GM12864 (cell line): ENCODE data around the gene SLC2A5.
A peak's percentile ranks its signal among the peaks of the same experiment; 100 is the strongest.

Experiments used
- DNase-seq: peaks from one replicate; pipeline ENCODE4 v3.0.0-alpha.2; 2011; ENCODE audit warnings: low read depth
- H3K4me3 ChIP-seq: 2 replicates; pipeline ENCODE4 v1.5.1; 2011; ENCODE audit warnings: mild to moderate bottlenecking, low read depth, low read length, control low read depth
- TF ChIP-seq, protein P1 (sequence below): IDR thresholded peaks from 2 replicates; pipeline ENCODE4 v1.5.1; 2011; ENCODE audit warnings: low read depth, mild to moderate bottlenecking, moderate library complexity, low read length, control low read depth, inconsistent platforms; ENCODE audit errors: missing control alignments

The SLC2A5 gene, protein sequence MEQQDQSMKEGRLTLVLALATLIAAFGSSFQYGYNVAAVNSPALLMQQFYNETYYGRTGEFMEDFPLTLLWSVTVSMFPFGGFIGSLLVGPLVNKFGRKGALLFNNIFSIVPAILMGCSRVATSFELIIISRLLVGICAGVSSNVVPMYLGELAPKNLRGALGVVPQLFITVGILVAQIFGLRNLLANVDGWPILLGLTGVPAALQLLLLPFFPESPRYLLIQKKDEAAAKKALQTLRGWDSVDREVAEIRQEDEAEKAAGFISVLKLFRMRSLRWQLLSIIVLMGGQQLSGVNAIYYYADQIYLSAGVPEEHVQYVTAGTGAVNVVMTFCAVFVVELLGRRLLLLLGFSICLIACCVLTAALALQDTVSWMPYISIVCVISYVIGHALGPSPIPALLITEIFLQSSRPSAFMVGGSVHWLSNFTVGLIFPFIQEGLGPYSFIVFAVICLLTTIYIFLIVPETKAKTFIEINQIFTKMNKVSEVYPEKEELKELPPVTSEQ

DNA sequence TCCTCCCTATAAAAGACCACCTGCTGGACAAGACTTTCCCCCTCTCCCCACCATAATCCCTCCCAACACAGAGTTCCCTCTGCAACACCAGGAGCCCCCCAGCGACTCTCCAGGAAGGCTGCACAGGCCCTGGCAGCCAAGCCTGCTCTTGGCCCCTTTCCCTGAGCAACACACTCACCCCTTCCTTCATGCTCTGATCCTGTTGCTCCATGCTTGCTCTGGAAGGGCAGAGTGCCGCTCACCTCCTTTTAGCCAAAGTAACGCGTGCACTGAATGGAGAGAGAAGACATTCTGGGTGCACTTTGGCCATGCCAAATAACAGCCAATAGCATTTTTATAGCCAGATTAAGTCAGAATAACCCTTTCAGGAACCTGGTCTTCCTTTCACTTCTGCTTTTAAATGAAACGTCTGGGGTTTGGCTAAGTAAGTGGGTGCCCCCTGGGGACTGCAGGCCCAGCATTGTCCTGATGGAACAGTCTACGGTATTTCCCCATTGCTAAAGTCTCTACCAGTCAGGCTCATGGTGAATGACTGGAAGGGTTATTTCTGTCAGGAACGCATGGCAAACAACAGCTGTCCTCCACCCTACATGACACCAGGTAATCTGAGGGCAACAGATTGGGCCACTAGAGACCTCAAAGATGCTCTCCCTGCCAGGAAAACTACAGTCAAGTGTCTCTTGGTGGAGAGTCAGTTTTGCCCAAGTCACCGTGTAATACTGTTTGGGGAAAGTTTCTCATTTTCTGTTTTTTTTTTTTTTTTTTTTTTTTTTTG lies at the start of gene SLC2A5:
SLC2A5 (minus strand) TSS at position 310 of the 775 bp plus-strand sequence; CDS start at position 211, 99 bp downstream.
- TF ChIP-seq, protein P1, sequence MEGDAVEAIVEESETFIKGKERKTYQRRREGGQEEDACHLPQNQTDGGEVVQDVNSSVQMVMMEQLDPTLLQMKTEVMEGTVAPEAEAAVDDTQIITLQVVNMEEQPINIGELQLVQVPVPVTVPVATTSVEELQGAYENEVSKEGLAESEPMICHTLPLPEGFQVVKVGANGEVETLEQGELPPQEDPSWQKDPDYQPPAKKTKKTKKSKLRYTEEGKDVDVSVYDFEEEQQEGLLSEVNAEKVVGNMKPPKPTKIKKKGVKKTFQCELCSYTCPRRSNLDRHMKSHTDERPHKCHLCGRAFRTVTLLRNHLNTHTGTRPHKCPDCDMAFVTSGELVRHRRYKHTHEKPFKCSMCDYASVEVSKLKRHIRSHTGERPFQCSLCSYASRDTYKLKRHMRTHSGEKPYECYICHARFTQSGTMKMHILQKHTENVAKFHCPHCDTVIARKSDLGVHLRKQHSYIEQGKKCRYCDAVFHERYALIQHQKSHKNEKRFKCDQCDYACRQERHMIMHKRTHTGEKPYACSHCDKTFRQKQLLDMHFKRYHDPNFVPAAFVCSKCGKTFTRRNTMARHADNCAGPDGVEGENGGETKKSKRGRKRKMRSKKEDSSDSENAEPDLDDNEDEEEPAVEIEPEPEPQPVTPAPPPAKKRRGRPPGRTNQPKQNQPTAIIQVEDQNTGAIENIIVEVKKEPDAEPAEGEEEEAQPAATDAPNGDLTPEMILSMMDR: peak; percentile 8
- peak within 1 kb of the TSS; percentile 63 for H3K4me3 ChIP-seq
- peak; percentile 89 for DNase-seq

DNA sequence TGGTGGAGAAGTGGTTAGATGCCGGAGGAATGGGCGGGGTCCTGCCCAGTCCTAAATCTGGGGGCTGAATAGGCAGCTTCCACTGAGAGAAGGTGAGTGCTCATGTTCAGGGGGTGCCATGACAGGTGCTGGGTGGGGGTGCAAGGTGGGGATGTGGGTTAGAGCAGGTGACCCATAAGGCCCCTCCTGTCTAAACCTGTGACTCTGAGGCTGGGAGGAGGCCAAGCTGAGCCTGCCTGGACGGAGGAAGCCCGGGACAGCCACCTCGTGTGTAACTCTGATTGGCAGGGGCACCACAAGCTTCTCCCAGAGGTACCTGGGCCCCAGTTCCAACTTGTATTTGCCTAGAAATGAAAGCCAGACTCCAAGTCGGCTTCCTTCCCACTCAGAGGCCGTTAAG lies 48.8 kb upstream of the SLC2A5 start:
- DNase-seq: no peak
- no peak overlapping the region for H3K4me3 ChIP-seq
- TF ChIP-seq, protein P1: no peak

DNA sequence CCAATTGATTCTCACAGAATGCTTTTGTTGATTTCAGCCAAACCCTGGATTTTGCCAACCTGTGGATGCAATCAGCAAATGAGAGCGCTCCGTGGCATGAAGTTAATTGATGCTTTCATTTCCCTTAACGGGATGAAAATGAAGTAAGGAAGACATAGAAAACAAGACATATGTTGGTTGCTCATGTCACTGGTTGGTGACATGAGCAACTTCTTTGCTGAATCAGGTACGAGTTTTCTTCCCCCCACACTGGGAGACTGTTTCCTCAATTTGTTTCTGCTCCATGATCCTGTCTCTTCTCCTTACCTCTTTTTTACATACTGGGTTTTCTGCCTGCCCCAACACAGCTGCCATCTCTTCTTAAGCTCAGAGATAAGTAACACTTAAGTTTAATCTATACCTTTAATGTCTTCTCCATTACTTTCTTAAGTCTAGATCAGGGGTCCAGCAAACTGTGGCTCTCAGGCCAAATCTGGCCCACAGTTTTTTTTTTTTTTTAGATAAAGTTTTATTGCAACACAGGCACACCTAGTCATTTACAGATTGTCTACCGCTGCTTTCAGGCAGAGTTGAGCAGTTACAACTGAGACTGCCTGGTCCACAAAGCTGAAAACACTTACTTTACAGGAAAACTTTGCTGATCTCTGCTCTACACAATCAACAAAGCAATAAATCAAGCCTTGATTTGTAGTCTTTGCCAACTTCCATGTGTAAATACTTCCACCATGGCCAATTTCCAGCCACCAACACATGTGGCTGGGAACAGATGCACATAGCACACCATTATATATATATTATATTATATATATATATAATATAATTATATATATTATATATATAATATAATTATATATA lies 46.1 kb upstream of the SLC2A5 start:
- DNase-seq: no peak
- TF ChIP-seq, protein P1: no peak
- H3K4me3 ChIP-seq: no peak overlapping the region

DNA sequence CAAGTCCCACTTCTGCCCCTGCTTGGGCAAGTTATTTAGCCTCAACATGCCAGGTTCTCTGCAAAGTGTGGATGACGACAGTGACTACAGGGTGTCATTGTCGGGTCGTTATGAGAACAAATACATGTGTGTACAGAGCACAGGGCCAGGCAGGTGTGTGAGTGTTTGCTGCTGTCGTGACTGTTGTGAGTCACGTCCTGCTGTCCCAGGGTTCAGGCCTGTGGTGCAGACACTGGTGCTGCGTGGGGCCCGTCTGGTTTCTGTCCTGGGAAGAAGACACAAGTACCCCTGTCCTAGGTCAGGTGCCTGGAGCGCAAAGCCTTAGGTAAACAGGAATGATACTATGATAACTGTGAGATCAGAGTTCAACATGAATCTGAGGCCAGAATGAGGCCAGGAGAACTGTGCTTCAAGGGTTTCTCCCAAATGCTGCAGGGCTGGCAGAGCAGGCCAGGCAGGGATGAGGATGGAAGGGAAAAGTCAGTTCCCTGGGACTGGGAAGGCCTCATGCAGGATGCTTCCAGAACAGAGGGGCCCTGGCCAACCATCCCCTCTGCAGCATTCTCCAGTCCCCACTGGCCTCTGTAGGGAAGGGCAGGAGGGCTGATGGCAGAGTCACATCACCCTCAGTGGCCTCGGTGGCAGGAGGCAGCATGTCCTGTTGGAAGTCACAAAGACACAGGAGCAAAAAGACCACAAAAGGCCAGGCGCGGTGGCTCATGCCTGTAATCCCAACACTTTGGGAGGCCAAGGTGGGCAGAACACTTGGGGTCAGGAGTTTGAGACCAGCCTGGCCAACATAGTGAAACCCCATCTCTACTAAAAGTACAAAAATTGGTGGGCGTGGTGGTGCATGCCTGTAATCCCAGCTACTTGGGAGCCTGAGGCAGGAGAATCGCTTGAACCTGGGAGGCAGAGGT lies 43.8 kb upstream of the SLC2A5 start:
- no peak for DNase-seq
- TF ChIP-seq, protein P1: no peak
- H3K4me3 ChIP-seq: no peak overlapping the region

DNA sequence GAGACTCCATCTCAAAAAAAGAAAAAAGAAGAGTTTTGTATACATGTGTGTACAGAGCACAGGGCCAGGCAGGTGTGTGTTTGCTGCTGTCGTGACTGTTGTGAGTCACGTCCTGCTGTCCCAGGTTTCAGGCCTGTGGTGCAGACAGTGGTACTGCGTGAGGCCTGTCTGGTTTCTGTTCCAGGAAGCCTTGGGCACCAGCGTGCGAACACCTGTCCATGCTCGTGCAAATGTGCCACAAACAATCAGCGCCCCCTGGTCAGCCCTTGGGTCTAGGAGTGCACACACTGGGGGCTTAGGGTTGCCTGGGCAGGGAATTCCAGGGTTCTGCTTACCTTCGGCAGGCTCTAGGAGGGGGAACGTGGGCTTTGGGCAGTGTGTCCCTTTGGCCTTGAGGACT lies 42.5 kb upstream of the SLC2A5 start:
- no peak overlapping the region for H3K4me3 ChIP-seq
- TF ChIP-seq, protein P1: no peak
- DNase-seq: no peak

DNA sequence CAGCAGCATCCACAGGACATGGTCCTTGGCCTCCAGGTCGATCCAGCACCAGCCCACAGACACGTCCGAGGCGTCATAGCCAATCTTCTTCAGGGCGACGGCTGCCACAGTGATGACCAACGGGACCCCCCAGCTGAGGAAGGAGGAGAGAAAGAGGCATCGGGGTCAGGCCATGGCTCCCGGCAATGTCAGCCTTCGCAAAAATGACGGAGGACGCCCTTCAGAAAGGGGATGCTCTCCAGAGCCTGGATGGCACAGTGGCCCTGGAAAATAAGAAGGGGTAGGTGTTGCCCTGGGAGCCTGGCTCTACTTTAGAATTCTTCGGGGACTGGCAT lies 41.9 kb upstream of the SLC2A5 start:
- no peak overlapping the region for H3K4me3 ChIP-seq
- no peak for DNase-seq
- TF ChIP-seq, protein P1: no peak
